GM12892 (cell line): ENCODE results near the gene COL5A1.

ENCODE experiments used
- POLR2A ChIP-seq: IDR thresholded peaks from 2 replicates; pipeline ENCODE4 v1.6.1; 2011; ENCODE audit warnings: low read depth, low read length, control low read depth
- POLR2AphosphoS5 ChIP-seq: IDR thresholded peaks from 2 replicates; pipeline ENCODE4 v1.6.1; 2011; ENCODE audit warnings: low read depth, low read length, control low read depth
- TAF1 ChIP-seq: IDR thresholded peaks from 2 replicates; pipeline ENCODE4 v1.6.1; 2011; ENCODE audit warnings: low read depth, mild to moderate bottlenecking, control low read depth, low read length, borderline replicate concordance

GRCh38 chr9:134693641-134694367 lies 52.2 kb downstream of the COL5A1 start:
- TF ChIP-seq POLR2A = no peak
- TF ChIP-seq POLR2AphosphoS5 = no peak
- no peak for TF ChIP-seq TAF1
